ENCODE data around the gene SREBF2. TPM values are rescaled to one million over a fixed set of nuclear protein-coding genes. Genes with fewer than 3 reads are reported as not detected.
A peak's percentile ranks its signal among the peaks of the same experiment; 100 is the strongest.

The SREBF2 gene
- total RNA-seq, 2 experiments from 2014 or later = 167 to 312 TPM

- H3K4me3 ChIP-seq (ENCODE audit: low read depth, low read length, poor library complexity, severe bottlenecking) = peak overlapping the region; percentile 90
- peak overlapping the region; percentile 52; the same call in 1 of the 2 replicates for H2AFZ ChIP-seq (ENCODE audit: low read length)
Measured at GRCh38 chr22:41831828-41832552, 915 bp upstream of the SREBF2 start.

GRCh38 chr22:41833369-41834004, 582 bp downstream of the SREBF2 start:
- ChIA-PET POLR2A (interaction anchor here (1.0 to 2.8 kb wide), 6 partner anchors 9 to 113 kb away, joined by 3 to 16 read pairs (median 4); partner anchors contain the start of gene CENPM), CTCF (ENCODE audit: unreplicated experiment) (no interaction called here)
- intact Hi-C loops (cut with micrococcal nuclease; ENCODE audit: unreplicated experiment) = loop anchor here (1.0 to 5.0 kb wide), 5 partner anchors 24 to 113 kb away; partner anchors contain the start of gene CENPM
- Histone ChIP-seq H4K20me1 (ENCODE audit: insufficient read depth, low read length) (peaks cover 12% of the 10 kb centered on the region), H2AFZ (ENCODE audit: low read length) (no peak overlapping the region), H3K9me2 (ENCODE audit: insufficient read depth, low read length) (no peaks in the 10 kb centered on the region), H3K79me2 (ENCODE audit: insufficient read depth, low read depth, low read length) (peaks cover 62% of the 10 kb centered on the region), H3K27ac (ENCODE audit: low read depth, low read length, poor library complexity, severe bottlenecking) (peak overlapping the region; percentile 84), H3K4me1 (ENCODE audit: insufficient read depth, low read length, poor library complexity, severe bottlenecking) (peaks cover 62% of the 10 kb centered on the region), H3K36me3 (ENCODE audit: insufficient read depth, low read length) (peaks cover 50% of the 10 kb centered on the region), H3K9me3 (ENCODE audit: low read length) (no peaks in the 10 kb centered on the region; the same call in 1 of the 2 replicates), H3K4me2 (ENCODE audit: low read length) (peak overlapping the region; percentile 87), H3K4me3 (ENCODE audit: low read depth, low read length, poor library complexity, severe bottlenecking) (peak overlapping the region; percentile 90)
- TF ChIP-seq EZH2phosphoT487 (IDR thresholded peaks at IDR 0.05; ENCODE audit: borderline replicate concordance, low read depth, low read length) = no peak
- no peak for TF ChIP-seq CTCF (conservative IDR thresholded peaks at IDR 0.05; ENCODE audit: low read length)
- no TSS peak for BruUV-seq (replicated peaks)
- DNase-seq (ENCODE audit: low spot score) = peak; percentile 55

More at GRCh38 chr22:41831828-41832552, 915 bp upstream of the SREBF2 start:
- Histone ChIP-seq H3K9me2 (ENCODE audit: insufficient read depth, low read length) (no peaks in the 10 kb centered on the region), H3K4me1 (ENCODE audit: insufficient read depth, low read length, poor library complexity, severe bottlenecking) (peaks cover 56% of the 10 kb centered on the region), H3K4me2 (ENCODE audit: low read length) (peak overlapping the region; percentile 89), H3K27ac (ENCODE audit: low read depth, low read length, poor library complexity, severe bottlenecking) (peak overlapping the region; percentile 84), H3K9me3 (ENCODE audit: low read length) (no peaks in the 10 kb centered on the region; the same call in 1 of the 2 replicates), H3K36me3 (ENCODE audit: insufficient read depth, low read length) (peaks cover 38% of the 10 kb centered on the region), H3K79me2 (ENCODE audit: insufficient read depth, low read depth, low read length) (peaks cover 51% of the 10 kb centered on the region), H4K20me1 (ENCODE audit: insufficient read depth, low read length) (peaks cover 12% of the 10 kb centered on the region)
- POLR2A ChIA-PET = interaction anchor here (1.0 to 2.0 kb wide), 5 partner anchors 8 to 30 kb away, joined by 3 to 6 read pairs (median 4); no protein-coding TSS in a partner anchor
- BruUV-seq (replicated peaks) = TSS peak; percentile 94
- TF ChIP-seq CTCF (conservative IDR thresholded peaks at IDR 0.05; ENCODE audit: low read length) (no peak), EZH2phosphoT487 (IDR thresholded peaks at IDR 0.05; ENCODE audit: borderline replicate concordance, low read depth, low read length) (no peak)
- intact Hi-C loops (cut with micrococcal nuclease; ENCODE audit: unreplicated experiment) = loop anchor here (2.0 to 5.0 kb wide), 3 partner anchors 90 to 115 kb away; partner anchors contain the start of gene CENPM
- CTCF ChIA-PET (ENCODE audit: unreplicated experiment) = no interaction called here
- DNase-seq (ENCODE audit: low spot score) = no peak
